C4-2B (cell line): ENCODE data around the gene KAT7.

ENCODE experiments used
- CTCF ChIP-seq: fragments of 450-650 bp; conservative IDR thresholded peaks from 2 replicates; pipeline ENCODE4 v1.5.1; 2017; ENCODE audit warnings: mild to moderate bottlenecking
- ZFX ChIP-seq: fragments of 450-650 bp; IDR thresholded peaks from 2 replicates; pipeline ENCODE4 v1.6.1; 2017

- TF ChIP-seq CTCF: no peak
- TF ChIP-seq ZFX: no peak
These were observed 78.5 kb downstream of the KAT7 start for GRCh38 chr17:49866882-49867413.
